A673 (cell line): ENCODE results near the gene SLC2A13.

Experiments used
- CTCF ChIP-seq: fragments of 300-800, 200-600 bp; sonication (generic); conservative IDR thresholded peaks from 2 replicates; pipeline ENCODE4 v1.5.1; 2017; ENCODE audit warnings: low read depth, mild to moderate bottlenecking, antibody characterized with exemption, low read length, moderate library complexity, mixed read lengths
- EZH2 ChIP-seq: fragments of 200-600 bp; sonication (generic); IDR thresholded peaks from 2 replicates; pipeline ENCODE4 v1.6.1; 2017; ENCODE audit warnings: borderline replicate concordance, low read depth, mild to moderate bottlenecking, mixed read lengths, antibody characterized with exemption, low read length; ENCODE audit not compliant: poor library complexity, severe bottlenecking

DNA sequence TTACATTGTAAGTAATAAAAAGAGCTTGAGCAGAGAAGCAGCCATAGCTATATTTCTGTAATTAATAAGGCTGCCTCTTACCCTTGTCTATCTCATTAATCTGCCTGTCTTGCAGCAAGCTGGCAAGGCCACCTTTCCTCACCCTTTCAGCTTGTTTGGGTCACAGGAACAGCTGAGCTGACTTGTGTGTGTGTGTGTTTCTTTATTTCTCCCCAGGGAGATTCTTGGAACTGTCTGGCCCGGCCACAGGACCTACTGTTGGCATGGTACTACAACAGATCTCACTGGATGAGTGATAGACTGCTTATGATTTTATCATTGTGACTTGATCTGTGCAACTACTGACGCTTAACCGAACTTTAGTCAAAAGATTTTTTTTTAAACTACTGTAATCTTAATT, 213.7 kb downstream of the SLC2A13 start:
- TF ChIP-seq CTCF (no peak), EZH2 (no peak)
